Stimulated activated CD8-positive, alpha-beta memory T cell treated with anti-CD3 and anti-CD28 coated beads, Interleukin-7, amount 100 ng/mL, for 4 hours (primary cell): ENCODE measurements around the gene UMAD1.
A peak's percentile ranks its signal among the peaks of the same experiment; 100 is the strongest.

Experiments
- DNase-seq, 2 donors: peaks; one replicate each; pipeline ENCODE4 v3.0.0-alpha.2; 2020; ENCODE audit warnings: low read depth in 2 of 2

The UMAD1 gene

DNA sequence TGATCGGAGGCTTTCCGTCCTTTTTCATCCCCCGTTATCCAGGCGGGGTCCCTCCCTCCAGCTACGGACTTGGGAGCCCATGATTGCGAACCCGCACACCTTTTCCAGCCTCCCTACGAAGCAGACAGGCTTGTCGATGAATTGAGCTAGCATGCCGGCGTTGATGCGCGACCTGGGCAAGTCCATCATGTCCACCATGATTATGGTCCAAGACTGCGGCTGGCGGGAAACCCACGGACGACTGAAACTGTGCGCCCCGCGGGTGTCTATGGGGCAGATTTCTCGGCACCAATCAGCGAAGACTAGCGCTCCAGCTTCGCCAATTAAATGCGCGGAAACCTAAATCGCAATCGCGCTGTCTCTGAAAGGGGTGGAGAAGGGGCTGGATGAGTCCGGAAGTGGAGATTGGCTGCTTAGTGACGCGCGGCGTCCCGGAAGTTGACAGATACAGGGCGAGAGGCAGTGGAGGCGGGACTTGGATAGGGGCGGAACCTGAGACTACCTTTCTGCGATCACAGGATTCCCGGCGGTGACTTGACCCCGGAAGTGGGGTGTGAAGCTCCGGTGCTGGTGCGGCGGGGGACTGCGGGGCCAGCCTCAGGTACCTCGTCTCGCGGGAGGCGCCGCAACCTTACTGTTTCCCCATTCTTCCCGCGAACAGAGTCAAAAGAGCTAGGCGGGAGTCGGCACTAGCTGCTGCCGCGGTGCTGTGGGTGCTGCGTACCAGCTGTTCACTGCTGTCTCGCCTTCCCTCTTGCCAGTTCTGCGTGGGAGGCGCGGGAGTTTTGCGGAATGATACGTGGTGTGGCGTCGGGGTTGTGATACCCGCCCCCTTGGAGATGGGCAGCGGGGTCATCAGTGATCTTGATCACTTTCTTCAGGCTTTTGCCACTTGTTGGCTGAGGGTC, at the start of gene UMAD1:
Gene UMAD1, plus strand, starts transcription at position 532 of the 908 bp plus-strand sequence. CDS start 32,620 bp downstream, outside the sequence.
- DNase-seq: peak; percentile 97 to 98

DNA sequence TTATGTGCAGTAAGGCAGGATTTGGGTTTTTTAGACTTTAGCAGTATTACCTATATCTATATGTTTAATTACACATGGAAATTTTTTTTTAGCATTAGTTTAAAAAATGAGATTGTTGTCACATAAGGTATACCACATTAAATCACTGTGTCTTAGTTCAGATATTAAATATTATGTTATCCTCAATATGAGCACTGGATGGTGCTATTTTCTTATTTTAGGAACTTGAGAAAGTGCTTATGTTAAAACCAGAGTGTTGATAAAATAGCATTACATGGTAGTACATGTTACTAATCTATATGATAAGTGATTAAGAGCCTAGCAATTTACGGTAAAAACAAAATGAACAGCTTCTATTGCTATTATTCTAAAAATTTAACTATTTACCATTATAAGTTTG, 45.1 kb upstream of the UMAD1 start:
- DNase-seq: no peak

DNA sequence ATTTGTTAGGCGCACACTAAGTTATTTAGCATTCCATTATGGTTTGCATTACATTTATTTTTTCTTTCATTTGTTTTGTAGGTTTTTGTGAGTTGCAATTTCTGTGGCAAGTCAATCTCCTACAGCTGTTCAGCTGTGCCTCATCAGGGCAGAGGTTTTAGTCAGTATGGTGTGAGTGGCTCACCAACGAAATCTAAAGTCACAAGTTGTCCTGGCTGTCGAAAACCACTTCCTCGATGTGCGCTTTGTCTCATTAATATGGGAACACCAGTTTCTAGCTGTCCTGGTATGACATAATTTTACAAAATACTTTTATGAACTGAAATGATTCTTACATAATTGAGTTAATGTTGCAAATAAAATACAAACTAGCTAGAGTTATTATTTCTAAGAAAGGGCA, 44.4 kb upstream of the UMAD1 start:
- DNase-seq: peak in 1 of 2 donors; percentile 3

DNA sequence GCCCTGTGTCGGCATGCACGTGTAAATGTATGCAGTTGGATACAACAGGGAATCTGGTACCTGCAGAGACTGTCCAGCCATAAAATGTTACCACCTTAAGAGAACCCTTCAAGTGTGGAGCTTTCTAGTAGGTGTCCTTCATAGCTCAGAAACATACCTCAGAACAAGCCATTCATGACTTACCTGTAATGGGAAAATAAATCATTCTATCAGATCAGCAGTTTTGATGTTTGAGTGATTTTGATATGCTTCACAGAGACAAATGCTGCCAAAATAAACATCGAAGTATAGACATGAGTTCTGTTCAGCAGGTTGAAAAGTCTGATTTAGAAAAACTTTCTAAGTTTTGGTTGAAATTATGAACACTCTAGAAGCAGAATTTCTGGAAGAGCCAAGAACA, 33.5 kb upstream of the UMAD1 start:
- no peak for DNase-seq

DNA sequence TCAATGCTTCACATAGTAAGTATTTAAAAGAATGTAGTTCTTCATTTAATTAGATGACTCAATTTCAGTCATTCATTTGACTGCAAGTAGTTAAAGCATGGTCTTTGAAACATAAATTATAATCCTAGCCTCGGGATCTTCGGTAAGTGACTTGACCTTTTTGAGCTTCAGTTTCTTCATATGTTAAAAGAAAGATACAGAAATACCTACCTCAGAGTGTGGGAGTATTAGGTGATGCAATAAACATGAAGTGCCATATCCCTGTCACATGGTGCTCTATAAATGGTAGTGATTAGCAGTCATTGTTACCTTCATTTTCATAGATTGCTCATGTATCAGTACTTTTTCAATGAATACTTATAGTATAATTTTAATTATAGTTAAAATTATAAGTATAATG, 31.2 kb upstream of the UMAD1 start:
- no peak for DNase-seq

DNA sequence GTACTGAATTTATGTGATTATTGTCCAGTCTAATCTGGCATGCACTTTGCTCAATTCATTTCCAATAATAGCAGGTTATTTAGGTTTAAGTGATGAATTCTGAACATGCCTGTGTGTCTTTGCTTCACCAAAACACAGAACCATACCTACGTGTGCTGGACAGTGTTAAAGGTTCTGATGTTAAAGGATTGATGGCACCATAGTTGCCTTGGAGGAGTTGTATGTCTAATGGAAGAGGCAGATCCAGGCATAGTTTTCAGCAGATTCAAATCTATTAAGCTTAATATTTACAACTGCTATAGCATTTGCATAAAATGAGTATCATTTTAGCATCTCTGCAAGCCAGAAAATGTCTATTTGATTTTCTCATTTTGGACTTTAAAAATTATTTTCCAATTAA, 28.0 kb upstream of the UMAD1 start:
- DNase-seq: no peak

DNA sequence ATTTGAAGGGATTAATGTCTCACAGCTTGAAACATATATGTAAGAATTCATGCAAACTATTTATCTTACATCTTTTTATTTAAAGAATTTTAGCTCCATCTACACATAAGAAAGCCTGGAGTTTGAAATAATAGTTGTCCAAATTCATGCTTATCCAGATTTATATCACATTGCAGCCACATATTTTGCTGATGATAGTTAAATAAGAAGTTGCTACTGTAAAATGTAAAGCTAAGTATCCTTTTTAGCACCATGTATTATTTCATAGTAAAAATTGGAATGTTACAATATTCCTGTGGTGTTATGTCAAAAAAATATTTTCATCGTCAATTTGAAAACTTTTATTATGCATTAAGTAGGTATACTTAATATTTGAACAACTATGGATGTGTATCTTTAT, 27.3 kb upstream of the UMAD1 start:
- DNase-seq: no peak

DNA sequence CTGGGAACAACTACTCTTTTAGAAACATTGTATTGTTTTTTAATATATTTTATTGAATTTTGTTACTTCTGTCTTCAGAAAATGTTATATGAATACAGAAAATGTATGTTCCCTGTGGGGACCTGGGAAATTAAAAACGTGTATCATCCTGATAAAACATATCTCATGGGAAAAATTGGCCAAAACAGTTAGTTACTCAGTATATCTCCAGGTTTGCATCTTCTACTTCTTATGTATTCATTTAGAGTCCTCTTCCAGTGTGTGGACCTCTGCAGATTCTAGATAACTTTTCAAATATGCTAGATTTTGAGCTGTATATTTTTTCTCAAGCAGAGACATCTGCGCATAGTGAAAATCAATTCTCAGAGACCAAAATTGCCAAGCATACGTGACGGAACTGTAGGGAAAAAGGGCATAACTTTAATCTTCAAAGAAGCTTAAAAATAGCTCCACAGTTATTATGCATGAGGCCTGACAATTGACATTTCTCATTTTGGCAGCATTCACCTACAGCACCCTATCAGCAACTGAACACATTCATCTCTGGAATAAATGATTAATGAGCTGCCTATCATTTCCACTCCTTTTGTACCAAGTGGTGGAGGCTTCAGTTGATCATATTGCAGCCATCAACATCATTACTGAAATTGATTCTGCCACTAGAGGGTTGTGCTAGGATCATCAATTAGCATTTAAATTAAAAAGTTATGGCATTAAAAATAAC, 26.4 kb upstream of the UMAD1 start:
- no peak for DNase-seq

DNA sequence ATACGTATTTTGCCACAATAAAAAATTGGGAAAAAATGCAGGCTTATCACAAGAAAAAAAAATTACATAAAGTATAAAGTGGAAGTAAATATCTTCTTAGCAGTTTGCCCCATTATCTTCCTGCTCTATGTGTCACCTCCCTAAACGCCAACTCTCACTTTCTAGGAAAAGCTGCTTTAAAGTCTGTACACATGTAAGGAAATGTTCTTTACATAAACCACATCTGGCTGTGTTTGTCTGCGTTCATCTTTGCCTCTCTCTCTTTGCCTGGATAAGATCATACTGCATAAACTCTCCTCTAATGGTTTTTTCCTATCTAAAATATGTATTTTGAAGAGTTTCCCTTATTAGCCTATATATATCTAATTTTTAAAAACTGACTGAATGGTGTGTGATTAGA, 23.0 kb upstream of the UMAD1 start:
- DNase-seq: no peak

DNA sequence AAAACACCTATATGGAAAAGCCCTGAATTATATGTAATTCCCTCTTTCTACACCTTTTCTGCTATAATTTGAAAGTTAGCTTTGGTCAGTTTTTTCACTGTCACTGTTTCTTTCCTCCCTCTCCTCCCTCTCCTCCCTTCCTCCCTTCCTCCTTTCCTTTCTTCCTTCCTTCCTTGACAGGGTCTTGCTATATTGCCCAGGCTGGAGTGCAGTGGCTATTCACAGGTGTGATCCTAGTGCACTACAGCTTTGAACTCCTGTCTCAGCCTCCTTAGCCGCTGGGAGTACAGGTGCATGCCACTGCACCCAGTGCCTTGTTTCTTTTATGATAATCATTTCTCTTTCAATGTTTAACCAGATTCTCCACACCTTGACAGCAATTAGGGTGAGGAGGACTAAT, 22.1 kb upstream of the UMAD1 start:
- DNase-seq: no peak

DNA sequence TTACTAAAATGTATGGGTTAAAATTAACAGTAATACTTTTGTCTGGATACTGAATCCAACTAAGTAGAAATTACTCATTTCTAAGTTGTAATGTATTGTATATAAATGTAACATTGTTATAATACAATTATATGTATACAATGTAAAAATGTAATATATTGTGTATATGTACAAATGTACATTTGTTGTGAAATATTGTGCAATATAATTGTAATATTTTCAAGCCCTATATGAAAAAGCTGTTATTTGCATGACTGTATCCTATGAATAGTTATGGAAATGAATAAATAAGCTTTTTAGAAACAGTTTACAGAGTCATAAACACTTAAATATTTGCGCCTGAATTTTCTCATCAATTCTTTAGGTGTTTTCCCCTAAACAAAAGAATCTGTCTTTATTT, 20.3 kb upstream of the UMAD1 start:
- no peak for DNase-seq

DNA sequence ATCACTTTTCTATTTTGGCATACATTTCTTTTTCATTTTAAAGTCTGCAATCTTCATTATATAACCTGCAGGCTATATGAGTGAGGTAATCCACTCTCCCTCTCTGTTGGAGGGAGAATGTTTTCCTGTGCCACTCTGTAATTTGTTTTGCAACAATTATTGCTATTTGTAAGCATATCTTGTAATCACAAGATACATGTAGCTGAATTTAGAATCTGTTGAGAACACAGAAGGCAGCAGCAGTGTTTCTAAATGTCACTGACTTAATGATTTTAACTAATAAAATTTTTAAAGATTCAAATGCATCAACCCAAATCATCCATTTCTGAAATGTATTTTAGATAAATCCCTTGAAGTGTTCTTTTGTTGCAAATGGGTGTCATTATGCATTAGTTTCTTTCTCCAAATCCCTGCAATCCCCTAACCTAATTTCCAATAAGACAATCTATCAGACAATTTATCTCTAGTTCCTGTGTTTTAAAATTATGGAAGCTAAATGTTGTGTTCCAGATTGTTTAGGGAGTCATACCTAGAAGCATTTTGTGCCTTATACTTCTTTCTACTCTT, 19.8 kb upstream of the UMAD1 start:
- DNase-seq: no peak

DNA sequence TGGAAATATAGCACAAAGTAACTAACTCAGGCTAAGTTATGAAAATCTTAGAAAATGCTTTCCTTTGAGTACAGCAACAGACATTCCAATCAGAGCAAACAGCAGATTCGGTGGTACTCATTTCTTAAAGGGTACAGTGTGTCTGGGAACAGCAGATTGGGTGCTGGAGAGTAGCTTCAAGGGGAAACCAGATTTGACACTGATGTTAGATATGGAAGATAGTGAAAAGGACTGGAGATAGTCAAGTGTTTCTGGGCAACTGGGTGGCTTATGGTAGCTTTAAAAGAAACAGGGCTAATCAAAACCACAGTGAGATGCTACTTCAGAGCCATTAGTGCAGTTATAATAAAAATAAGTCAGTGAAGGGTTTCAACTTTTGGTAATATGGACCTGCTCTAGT, 12.1 kb upstream of the UMAD1 start:
- no peak for DNase-seq

DNA sequence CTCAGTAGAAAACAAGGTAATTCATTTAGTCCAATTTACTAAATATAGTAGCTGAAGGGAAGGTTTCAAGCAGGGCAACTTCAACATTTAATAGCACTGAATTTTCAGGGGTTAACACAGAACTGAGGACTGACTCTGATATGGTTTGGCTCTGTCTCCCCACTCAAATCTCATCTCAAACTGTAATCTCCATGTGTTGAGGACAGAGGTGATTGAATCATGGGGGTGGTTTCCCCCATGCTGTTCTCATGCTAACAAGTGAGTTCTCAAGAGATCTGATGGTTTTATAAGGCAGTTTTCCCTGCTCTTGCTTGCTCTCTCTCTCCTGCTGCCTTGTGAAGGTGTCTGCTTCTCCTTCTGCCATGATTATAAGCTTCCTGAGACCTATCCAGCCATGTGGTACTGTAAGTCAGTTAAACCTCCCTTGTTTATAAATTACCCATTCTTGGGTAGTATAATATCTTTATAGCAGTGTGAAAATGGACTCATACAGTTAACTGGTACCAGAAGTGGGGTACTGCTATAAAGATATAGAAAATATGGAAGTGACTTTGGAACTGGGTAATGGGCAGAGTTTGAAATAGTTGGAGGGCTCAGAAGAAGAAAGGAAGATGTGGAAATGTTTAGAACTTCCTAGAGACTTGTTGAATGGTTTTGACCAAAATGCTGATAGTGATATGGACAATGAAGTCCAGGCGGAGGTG, 9.8 kb upstream of the UMAD1 start:
- DNase-seq: no peak

DNA sequence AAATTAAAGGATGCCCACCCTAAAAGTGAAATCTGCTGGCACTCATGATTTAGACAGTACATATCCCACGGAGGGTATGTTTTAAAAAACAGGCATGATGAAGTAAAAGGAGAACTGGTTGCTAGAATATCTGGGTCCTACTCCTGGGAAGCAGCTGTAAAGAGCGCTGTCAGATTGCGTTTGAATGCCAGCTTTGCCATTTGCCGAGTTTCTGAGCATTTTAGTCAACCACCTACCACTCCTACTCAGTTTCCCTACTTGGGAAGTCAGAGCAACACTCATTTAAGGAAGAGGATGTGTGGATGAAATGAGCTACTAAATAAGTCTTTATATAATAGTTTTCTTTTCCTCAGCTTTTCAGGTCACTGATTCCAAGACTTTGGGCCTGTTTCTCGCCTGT, 1.1 kb upstream of the UMAD1 start:
- no peak for DNase-seq

DNA sequence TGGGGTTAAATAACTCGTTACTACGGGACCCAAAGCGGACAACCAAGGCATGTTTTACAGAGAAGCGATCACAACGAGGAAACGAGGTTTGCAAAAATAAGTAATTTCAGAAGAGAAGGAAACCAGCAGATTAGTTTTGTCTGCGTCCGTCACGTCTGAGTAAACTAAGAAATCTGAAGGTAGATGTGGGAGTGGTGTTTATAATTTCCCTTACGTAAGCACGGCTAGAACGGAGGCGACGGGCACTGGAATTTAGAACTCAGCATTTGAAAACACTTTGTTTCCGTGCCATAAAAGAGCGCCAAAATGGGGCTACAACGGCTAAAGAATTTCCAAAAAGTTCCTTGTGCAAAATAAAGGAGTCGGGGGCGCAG, 718 bp upstream of the UMAD1 start:
- DNase-seq: peak; percentile 25 to 43

DNA sequence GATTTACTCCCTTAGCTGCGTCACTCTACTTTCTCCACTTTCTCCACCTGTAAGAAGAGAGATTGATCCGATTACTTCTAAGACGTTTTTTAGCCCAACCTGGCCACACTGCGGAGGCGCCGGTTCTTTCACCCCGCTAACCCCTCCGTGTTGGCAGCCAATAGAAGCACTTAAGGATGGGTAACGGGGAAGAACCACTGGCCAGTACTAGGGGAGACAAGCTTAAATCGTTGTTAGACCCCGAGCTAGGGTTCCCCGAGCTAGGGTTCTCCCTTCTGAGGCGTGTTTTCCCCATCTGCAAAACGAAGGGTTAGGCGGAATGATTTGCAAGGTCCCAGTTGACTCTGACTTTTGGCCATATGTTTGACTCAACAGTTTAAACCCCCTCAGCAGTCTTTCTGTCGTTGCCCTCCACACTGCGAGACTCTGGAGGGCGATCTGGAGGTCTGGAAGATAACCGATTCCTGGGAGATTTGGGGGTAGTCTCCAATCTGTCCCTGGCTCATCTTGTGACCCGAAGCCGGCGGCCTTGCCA, 644 bp downstream of the UMAD1 start:
- no peak for DNase-seq

DNA sequence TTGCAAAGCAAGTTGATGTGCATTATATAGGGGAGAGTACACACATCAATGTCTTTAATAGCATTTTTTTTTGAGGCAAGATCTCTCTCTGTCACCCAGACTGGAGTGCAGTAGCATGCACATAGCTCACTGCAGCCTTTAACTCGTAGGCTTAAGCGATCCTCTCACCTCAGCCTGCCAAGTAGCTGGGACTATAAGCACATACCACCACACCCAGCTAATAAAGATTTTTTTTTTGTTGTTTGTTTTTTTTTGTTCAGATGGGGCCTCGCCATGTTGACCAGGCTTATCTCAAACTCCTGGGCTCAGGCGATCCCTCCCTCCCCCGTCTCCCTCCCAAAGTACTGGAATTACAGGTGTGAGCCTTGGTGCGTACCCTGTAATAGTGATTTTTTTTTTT, 1.5 kb downstream of the UMAD1 start:
- no peak for DNase-seq

DNA sequence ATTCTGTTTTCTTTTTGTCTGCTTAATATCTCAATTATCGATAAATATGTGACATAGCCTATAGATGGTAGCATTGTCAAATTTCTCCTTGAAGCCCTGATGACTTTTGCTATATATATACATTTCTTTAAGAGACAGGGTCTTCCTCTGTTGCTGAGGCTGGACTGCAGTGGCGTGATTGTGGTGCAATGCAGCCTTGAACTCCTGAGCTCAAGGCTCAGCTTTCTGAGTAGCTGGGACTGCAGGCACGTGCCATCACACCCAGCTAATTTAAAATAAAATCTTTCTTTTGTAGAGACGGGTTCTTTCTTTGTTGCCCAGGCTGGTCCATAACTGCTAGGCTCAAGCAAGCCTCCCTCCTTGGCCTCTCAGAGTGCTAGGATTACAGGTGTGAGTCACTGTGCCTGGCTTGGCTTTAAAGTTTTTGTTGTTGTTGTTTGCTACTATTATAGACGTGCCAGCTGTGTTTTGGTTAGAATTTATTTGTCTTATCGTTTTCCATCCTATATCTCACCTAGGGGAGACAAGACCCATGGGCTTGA, 7.0 kb downstream of the UMAD1 start:
- no peak for DNase-seq

DNA sequence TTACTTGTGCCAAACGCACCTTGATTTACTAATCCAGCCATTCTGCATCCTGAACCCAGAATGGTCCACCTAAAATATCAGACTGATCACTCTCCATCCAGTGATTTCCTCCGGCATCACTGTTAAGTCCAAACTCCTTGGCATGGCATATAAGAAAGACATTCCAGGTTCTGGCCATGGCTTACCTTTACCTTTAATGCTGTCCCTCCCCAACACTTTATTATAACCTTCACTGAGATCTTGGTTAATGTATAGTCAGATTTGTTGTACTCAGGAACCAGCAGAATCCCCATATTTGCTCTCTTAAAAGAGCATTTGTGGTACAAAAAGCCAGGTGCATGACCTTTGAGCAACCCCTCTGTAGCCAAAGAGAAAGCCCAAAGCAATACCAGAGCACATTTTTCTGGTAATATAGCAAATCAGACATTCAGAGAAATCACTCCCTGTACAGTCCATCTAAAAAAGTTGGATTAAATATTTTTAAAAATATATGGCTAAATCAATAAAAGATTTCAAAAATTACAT, 10.2 kb downstream of the UMAD1 start:
- DNase-seq: no peak

DNA sequence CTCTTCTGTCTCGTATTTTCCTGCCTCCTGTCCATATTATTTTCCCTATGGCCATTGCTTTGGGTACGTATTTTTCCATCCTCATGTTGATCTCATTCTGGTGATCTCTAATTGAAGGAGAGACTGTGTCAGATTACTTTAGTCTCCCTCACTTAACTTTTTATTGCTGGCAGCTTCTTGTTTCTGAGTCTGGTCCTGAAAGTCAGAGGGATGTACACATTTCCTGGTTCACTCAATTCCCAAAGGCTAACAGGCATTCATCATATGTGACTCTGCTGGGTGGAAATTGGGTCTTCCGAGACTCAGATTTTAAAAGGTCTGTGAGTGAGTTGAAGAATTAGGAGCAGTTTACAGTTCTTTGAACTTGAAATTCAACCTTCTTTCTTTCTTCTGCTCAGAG, 10.9 kb downstream of the UMAD1 start:
- DNase-seq: no peak
